SK-N-SH (cell line): ENCODE data around the gene SULT1C3. TPM values are rescaled to one million over a fixed set of nuclear protein-coding genes. Genes with fewer than 3 reads are reported as not detected.

Experiments
- CTCF ChIA-PET: fragments of 300-600, 350-600 bp; formaldehyde crosslinking; extraction: SDS; loops from one replicate; lab custom pipeline; 2021; lab: Yijun Ruan, JAX
- POLR2A ChIA-PET: fragments of 350-600 bp; sonication (Branson Sonifier 250); formaldehyde crosslinking; extraction: SDS; loops from one replicate; lab custom pipeline; 2020; ENCODE audit warnings: antibody characterized with exemption, inconsistent platforms; lab: Yijun Ruan, JAX
- DNase-seq: peaks from one replicate; pipeline ENCODE4 v3.0.0; 2012
- H2AFZ ChIP-seq: fragments of 200-600 bp; sonication (generic); 2 replicates; pipeline ENCODE4 v1.8.1; 2016; ENCODE audit warnings: antibody characterized with exemption, mild to moderate bottlenecking, low read depth
- H3F3A ChIP-seq: fragments of 200-600 bp; sonication (generic); replicated peaks from 2 replicates; pipeline ENCODE3; 2016; ENCODE audit warnings: antibody characterized with exemption, mild to moderate bottlenecking; ENCODE audit not compliant: insufficient read depth
- H3K27ac ChIP-seq, 2 experiments: fragments of 200-500 bp in 1 of 2; fragments of 200-600 bp in 1 of 2; sonication (Bioruptor generic) in 1 of 2; sonication (generic), shearing (Covaris generic) in 1 of 2; 2 replicates each; pipeline versions ENCODE4 v1.5.1 to v1.6.1; 2014 to 2016; ENCODE audit warnings: low read depth in 2 of 2, inconsistent platforms in 1 of 2, low read length in 1 of 2, mild to moderate bottlenecking in 1 of 2, mixed read lengths in 1 of 2
- H3K27me3 ChIP-seq: fragments of 200-600 bp; sonication (generic), shearing (Covaris generic); 2 replicates; pipeline ENCODE4 v1.6.1; 2016; ENCODE audit warnings: mixed run types; ENCODE audit not compliant: insufficient read depth
- H3K36me3 ChIP-seq, 2 experiments: fragments of 200-500 bp in 1 of 2; fragments of 200-600 bp in 1 of 2; sonication (Bioruptor generic) in 1 of 2; sonication (generic) in 1 of 2; replicated peaks in 1 of 2; 2 replicates each; pipeline versions ENCODE3 to v1.5.1; 2014 to 2016; ENCODE audit warnings: low read length in 1 of 2, mild to moderate bottlenecking in 1 of 2; ENCODE audit not compliant: insufficient read depth in 2 of 2, control insufficient read depth in 1 of 2
- H3K4me1 ChIP-seq, 2 experiments: fragments of 200-500 bp in 1 of 2; fragments of 200-600 bp in 1 of 2; sonication (Bioruptor generic) in 1 of 2; sonication (generic), shearing (Covaris generic) in 1 of 2; 2 replicates each; pipeline versions ENCODE4 v1.5.1 to v1.6.1; 2014 to 2016; ENCODE audit warnings: low read depth in 1 of 2, low read length in 1 of 2, mixed run types in 1 of 2; ENCODE audit not compliant: insufficient read depth in 2 of 2, control insufficient read depth in 1 of 2
- H3K4me2 ChIP-seq: fragments of 200-600 bp; sonication (generic), shearing (Covaris generic); 2 replicates; pipeline ENCODE4 v1.6.1; 2017; ENCODE audit warnings: mixed run types
- H3K4me3 ChIP-seq, 2 experiments: fragments of 200-500 bp in 1 of 2; fragments of 200-600 bp in 1 of 2; sonication (Bioruptor generic) in 1 of 2; sonication (generic), shearing (Covaris generic) in 1 of 2; 2 replicates each; pipeline versions ENCODE4 v1.5.1 to v1.8.1; 2014 to 2016; ENCODE audit warnings: low read depth in 2 of 2, inconsistent platforms in 1 of 2, low read length in 1 of 2, mild to moderate bottlenecking in 1 of 2, mixed read lengths in 1 of 2, moderate library complexity in 1 of 2
- H3K79me2 ChIP-seq: fragments of 200-600 bp; sonication (generic); 2 replicates; pipeline ENCODE4 v1.8.1; 2017; ENCODE audit warnings: mild to moderate bottlenecking; ENCODE audit not compliant: insufficient read depth
- H3K9ac ChIP-seq: fragments of 200-600 bp; sonication (generic); 2 replicates; pipeline ENCODE4 v1.6.1; 2017; ENCODE audit warnings: mixed run types
- H3K9me2 ChIP-seq: fragments of 200-600 bp; sonication (generic); 2 replicates; pipeline ENCODE4 v1.6.1; 2017; ENCODE audit warnings: mixed run types
- H3K9me3 ChIP-seq: fragments of 200-600 bp; sonication (generic); 2 replicates; pipeline ENCODE4 v1.6.1; 2017; ENCODE audit warnings: mixed run types, mild to moderate bottlenecking, moderate library complexity
- H4K20me1 ChIP-seq: fragments of 200-600 bp; sonication (generic); 2 replicates; pipeline ENCODE4 v1.6.1; 2017; ENCODE audit warnings: mild to moderate bottlenecking, mixed run types; ENCODE audit not compliant: insufficient read depth
- CTCF ChIP-seq: fragments of 200-600 bp; sonication (generic); IDR thresholded peaks from 2 replicates; pipeline ENCODE4 v1.6.1; 2017; ENCODE audit warnings: antibody characterized with exemption, mild to moderate bottlenecking, moderate library complexity
- EP300 ChIP-seq, 2 experiments: IDR thresholded peaks; 2 replicates each; pipeline versions ENCODE4 v1.4.0 to v1.6.1; 2012; ENCODE audit warnings: borderline replicate concordance in 1 of 2, low read depth in 1 of 2, low read length in 1 of 2
- EZH2phosphoT487 ChIP-seq: fragments of 200-600 bp; sonication (generic); IDR thresholded peaks from 2 replicates; pipeline ENCODE4 v1.6.1; 2017; ENCODE audit warnings: low read depth, mixed run types, mild to moderate bottlenecking, antibody characterized with exemption, moderate library complexity, borderline replicate concordance
- FOSL2 ChIP-seq: IDR thresholded peaks from 2 replicates; pipeline ENCODE4 v1.4.0; 2012; ENCODE audit warnings: low read depth, mild to moderate bottlenecking, moderate library complexity, borderline replicate concordance
- FOXJ3 ChIP-seq: sonication (generic); formaldehyde crosslinking; IDR thresholded peaks from 2 replicates; pipeline ENCODE4 v1.5.1; 2020; ENCODE audit warnings: mild to moderate bottlenecking, missing genetic modification reagents
- FOXM1 ChIP-seq: IDR thresholded peaks from 2 replicates; pipeline ENCODE4 v1.4.0; 2012; ENCODE audit warnings: low read depth, mild to moderate bottlenecking
- GATA2 ChIP-seq: sonication (generic); formaldehyde crosslinking; IDR thresholded peaks from 2 replicates; pipeline ENCODE4 v1.5.0; 2020; ENCODE audit warnings: mild to moderate bottlenecking, missing genetic modification reagents
- IRF3 ChIP-seq: fragments of 150-350 bp; IDR thresholded peaks from 2 replicates; pipeline ENCODE4 v1.6.1; 2016; ENCODE audit warnings: mild to moderate bottlenecking, low read depth, low read length
- MEF2A ChIP-seq: IDR thresholded peaks from 2 replicates; pipeline ENCODE4 v1.4.0; 2012; ENCODE audit warnings: low read depth, borderline replicate concordance
- NRF1 ChIP-seq: IDR thresholded peaks from 2 replicates; pipeline ENCODE4 v1.6.1; 2012; ENCODE audit warnings: low read depth, mild to moderate bottlenecking, low read length
- POLR2AphosphoS5 ChIP-seq: IDR thresholded peaks from 2 replicates; pipeline ENCODE4 v1.6.1; 2012; ENCODE audit warnings: low read depth, low read length
- RFX5 ChIP-seq: IDR thresholded peaks from 2 replicates; pipeline ENCODE4 v1.6.1; 2012; ENCODE audit warnings: mild to moderate bottlenecking, improper control_type of control experiment, low read length
- TAF1 ChIP-seq: IDR thresholded peaks from 2 replicates; pipeline ENCODE4 v1.6.1; 2012; ENCODE audit warnings: low read depth, mild to moderate bottlenecking, low read length, moderate library complexity, borderline replicate concordance
- TCF12 ChIP-seq: IDR thresholded peaks from 2 replicates; pipeline ENCODE4 v1.4.0; 2012
- TEAD4 ChIP-seq: IDR thresholded peaks from 2 replicates; pipeline ENCODE4 v1.4.0; 2012; ENCODE audit warnings: mild to moderate bottlenecking, borderline replicate concordance; ENCODE audit not compliant: insufficient read depth
- USF1 ChIP-seq: IDR thresholded peaks from 2 replicates; pipeline ENCODE4 v1.4.0; 2012; ENCODE audit warnings: low read depth, borderline replicate concordance
- USF2 ChIP-seq: fragments of 150-350 bp; IDR thresholded peaks from 2 replicates; pipeline ENCODE4 v1.6.1; 2017; ENCODE audit warnings: antibody characterized with exemption, low read length, low read depth, borderline replicate concordance
- ZBTB33 ChIP-seq: IDR thresholded peaks from 2 replicates; pipeline ENCODE4 v1.4.0; 2012; ENCODE audit warnings: low read depth, borderline replicate concordance
- WGBS: methylation state at CpG from one replicate; pipeline ENCODE4 v1.1.6; 2017; ENCODE audit warnings: low lambda C conversion rate; 5-methylcytosine and 5-hydroxymethylcytosine counted together
- polyA plus RNA-seq, 3 experiments: library from polyadenylated mRNA; depleted of rRNA; stranded (reverse); fragments of >200 nt; gene quantifications; 2 replicates each; pipeline ENCODE4 v1.2.3, GENCODE V29; 2012

The SULT1C3 gene
- polyA plus RNA-seq, 1 of the 3 experiments (the other 2 are of a cell fraction), result not detected

GRCh38 chr2:108287169-108287568 lies 47.4 kb downstream of the SULT1C3 start:
- no peak for DNase-seq

GRCh38 chr2:108288534-108289106 lies 48.9 kb downstream of the SULT1C3 start, which contains the start of gene SULT1C2:
Gene SULT1C2, plus strand, starts transcription at chr2:108288895. Its CDS starts 4,773 bp downstream, at chr2:108293668.
- H2AFZ ChIP-seq, result no peak within 1 kb of the TSS

More at GRCh38 chr2:108287169-108287568, 47.4 kb downstream of the SULT1C3 start:
- no peak for TF ChIP-seq GATA2 (CRISPR knock-in tag)
- no peak for TF ChIP-seq TAF1
- TF ChIP-seq USF1, result no peak
- no peak for TF ChIP-seq FOXJ3 (CRISPR knock-in tag)
- TF ChIP-seq MEF2A, result no peak
- no peak for TF ChIP-seq TCF12
- TF ChIP-seq TEAD4, result no peak
- TF ChIP-seq EZH2phosphoT487, result no peak
- TF ChIP-seq FOXM1, result no peak
- Histone ChIP-seq H3K36me3 (no peaks in the 10 kb centered on the region), H3K79me2 (no peaks in the 10 kb centered on the region), H3K4me3 (no peak overlapping the region), H2AFZ (no peak overlapping the region), H3K9me2 (no peaks in the 10 kb centered on the region), H4K20me1 (no peaks in the 10 kb centered on the region), H3K9ac (no peak overlapping the region), H3K27me3 (no peaks in the 10 kb centered on the region), H3F3A (no peaks in the 10 kb centered on the region), H3K9me3 (no peaks in the 10 kb centered on the region), H3K27ac (no peak overlapping the region), H3K4me2 (no peak overlapping the region), H3K4me1 (no peaks in the 10 kb centered on the region)
- WGBS, result 73% methylated on average over 2 of the region's 2 CpGs
- POLR2A ChIA-PET, result no interaction called here
- CTCF ChIA-PET, result no interaction called here

More at GRCh38 chr2:108288534-108289106, 48.9 kb downstream of the SULT1C3 start, which contains the start of gene SULT1C2:
- CTCF ChIA-PET, result interaction anchor here (1.1 to 1.4 kb wide), 2 partner anchors 28 to 347 kb away, joined by 3 read pairs; no protein-coding TSS in a partner anchor
- H3K4me3 ChIP-seq, result no peak within 1 kb of the TSS
- H3F3A ChIP-seq, result no peaks in the 10 kb centered on the region
- no peak within 1 kb of the TSS for H3K9ac ChIP-seq
- H3K27me3 ChIP-seq, result no peaks in the 10 kb centered on the region
- H3K27ac ChIP-seq, result no peak within 1 kb of the TSS
- no peaks in the 10 kb centered on the region for H4K20me1 ChIP-seq
- POLR2A ChIA-PET, result no interaction called here
- H3K4me2 ChIP-seq, result no peak within 1 kb of the TSS
- 46% methylated on average over 7 of the region's 7 CpGs for WGBS
- no peaks in the 10 kb centered on the region for H3K79me2 ChIP-seq
- no peaks in the 10 kb centered on the region for H3K36me3 ChIP-seq
- H3K9me3 ChIP-seq, result no peaks in the 10 kb centered on the region
- TF ChIP-seq USF2 (no peak), IRF3 (no peak), TEAD4 (no peak), EZH2phosphoT487 (no peak), ZBTB33 (no peak), FOSL2 (no peak), POLR2AphosphoS5 (no peak), MEF2A (no peak), EP300 (IDR thresholded peaks at IDR 0.05; ENCODE audit: borderline replicate concordance in 1 of 2, low read depth in 1 of 2, low read length in 1 of 2) (no peak), FOXJ3 (CRISPR knock-in tag) (no peak), TCF12 (no peak), CTCF (no peak), TAF1 (no peak), NRF1 (no peak), RFX5 (no peak)
- no peaks in the 10 kb centered on the region for H3K4me1 ChIP-seq
- no peaks in the 10 kb centered on the region for H3K9me2 ChIP-seq
- no peak for DNase-seq
